Fibroblast of lung (primary cell): ENCODE results near the gene SLIT1.

Experiments
- CTCF ChIP-seq, 2 donors: IDR thresholded peaks in 1 of 2; conservative IDR thresholded peaks in 1 of 2; 1 replicate in 1 of 2; 2 replicates in 1 of 2; pipeline ENCODE4 v1.5.1; 2011 to 2012; ENCODE audit warnings: low read length in 2 of 2, control low read depth in 1 of 2, inconsistent platforms in 1 of 2, low read depth in 1 of 2, mild to moderate bottlenecking in 1 of 2
- EZH2 ChIP-seq: IDR thresholded peaks from 2 replicates; pipeline ENCODE4 v1.5.1; 2012; ENCODE audit warnings: low read length, control low read depth, mild to moderate bottlenecking; ENCODE audit errors: missing control alignments

GRCh38 chr10:96986200-96986856, 199.4 kb downstream of the SLIT1 start:
- TF ChIP-seq CTCF (conservative IDR thresholded peaks at IDR 0.05 in 1 of 2, IDR thresholded peaks at IDR 0.05 in 1 of 2; ENCODE audit: low read depth in 1 of 2, low read length in 2 of 2) (no peak), EZH2 (no peak)
